Breast epithelium (tissue), 4 donors: ENCODE measurements around the gene LGALS9. TPM values are rescaled to one million over a fixed set of nuclear protein-coding genes. Genes with fewer than 3 reads are reported as not detected.
"Not testable (repeated sequence)": the region's sequence is repeated elsewhere in the genome, so short reads cannot be mapped to it uniquely, and the experiment has no call there.

ENCODE experiments used
- DNase-seq, 2 donors: peaks; one replicate each; pipeline ENCODE4 v3.0.0-alpha.2; 2019; ENCODE audit warnings: low spot score in 2 of 2
- H3K27ac ChIP-seq, 2 donors: fragments of 200-600 bp; sonication (generic) in 1 of 2; one replicate each; pipeline ENCODE4 v1.5.1; 2016 to 2019; ENCODE audit warnings: mild to moderate bottlenecking in 1 of 2
- H3K27me3 ChIP-seq, 2 donors: fragments of 200-600 bp; sonication (generic) in 1 of 2; one replicate each; pipeline versions ENCODE4 v1.5.1 to v1.6.0; 2017 to 2019; ENCODE audit warnings: control low read depth in 1 of 2, mild to moderate bottlenecking in 1 of 2
- H3K36me3 ChIP-seq: fragments of 200-600 bp; one replicate; pipeline ENCODE4 v1.5.1; 2019
- H3K4me1 ChIP-seq, 2 donors: fragments of 200-600 bp; sonication (generic); one replicate each; pipeline ENCODE4 v1.5.1; 2016 to 2019; ENCODE audit warnings: control low read depth in 1 of 2
- H3K4me3 ChIP-seq, 3 donors: fragments of 200-600 bp; sonication (generic); 1 replicate in 2 of 3; 2 replicates in 1 of 3; pipeline ENCODE4 v1.5.1; 2016 to 2019; ENCODE audit warnings: mild to moderate bottlenecking in 3 of 3, moderate library complexity in 2 of 3
- H3K9me3 ChIP-seq, 2 donors: fragments of 200-600 bp; sonication (generic) in 1 of 2; one replicate each; pipeline ENCODE4 v1.5.1; 2016 to 2019; ENCODE audit warnings: control low read depth in 1 of 2
- POLR2A ChIP-seq: fragments of 450-650 bp; IDR thresholded peaks from one replicate; pipeline ENCODE4 v1.6.1; 2016; ENCODE audit warnings: antibody characterized with exemption, mild to moderate bottlenecking, moderate library complexity
- POLR2AphosphoS5 ChIP-seq, 3 donors: sonication (generic); formaldehyde crosslinking; IDR thresholded peaks; one replicate each; pipeline ENCODE4 v1.6.1; 2017; ENCODE audit warnings: antibody characterized with exemption in 3 of 3
- intact Hi-C: fragments of 100-400 bp; cut with DNase I; formaldehyde crosslinking; loops from one replicate; pipeline ENCODE4 v1.15.1; 2023; ENCODE audit warnings: low total_unique reads
- total RNA-seq, 3 donors: library from RNA; depleted of rRNA; stranded (reverse); fragments of >200 nt; gene quantifications; one replicate each; pipeline ENCODE4 v1.1.0, GENCODE V29; 2016
- TF ChIP-seq, protein P1 (sequence below), 3 donors: fragments of 450-650 bp; IDR thresholded peaks; one replicate each; pipeline ENCODE4 v1.5.1; 2016 to 2017; ENCODE audit warnings: antibody characterized with exemption in 3 of 3, mild to moderate bottlenecking in 3 of 3, moderate library complexity in 3 of 3

Gene LGALS9
- total RNA-seq, 3 donors from 2014 or later = 17.4 to 58.1 (median 30.1) TPM

DNA sequence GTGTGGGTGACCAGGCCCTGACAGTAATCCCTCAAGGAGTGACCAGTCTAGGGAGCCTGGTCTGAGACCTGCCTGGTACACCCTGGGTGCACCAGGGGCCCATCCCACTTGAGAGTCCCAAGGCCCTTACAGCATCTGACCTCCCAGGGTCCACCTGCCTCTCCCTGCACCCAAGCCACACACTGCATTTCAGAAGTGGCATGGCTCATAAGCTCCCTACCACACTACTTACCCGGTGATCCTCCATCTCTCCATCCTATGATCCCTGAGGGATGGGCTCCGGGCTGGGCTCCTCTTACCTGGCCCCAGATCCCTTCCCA is 40.6 kb downstream of the LGALS9 start:
- DNase-seq = no peak
- Histone ChIP-seq H3K4me3 (no peak overlapping the region), H3K27ac (no peak overlapping the region), H3K4me1 (no peaks in the 10 kb centered on the region), H3K36me3 (no peaks in the 10 kb centered on the region), H3K27me3 (no peaks in the 10 kb centered on the region), H3K9me3 (no peaks in the 10 kb centered on the region)
- TF ChIP-seq POLR2A (no peak), POLR2AphosphoS5 (IDR thresholded peaks at IDR 0.05) (no peak)
- TF ChIP-seq, protein P1, sequence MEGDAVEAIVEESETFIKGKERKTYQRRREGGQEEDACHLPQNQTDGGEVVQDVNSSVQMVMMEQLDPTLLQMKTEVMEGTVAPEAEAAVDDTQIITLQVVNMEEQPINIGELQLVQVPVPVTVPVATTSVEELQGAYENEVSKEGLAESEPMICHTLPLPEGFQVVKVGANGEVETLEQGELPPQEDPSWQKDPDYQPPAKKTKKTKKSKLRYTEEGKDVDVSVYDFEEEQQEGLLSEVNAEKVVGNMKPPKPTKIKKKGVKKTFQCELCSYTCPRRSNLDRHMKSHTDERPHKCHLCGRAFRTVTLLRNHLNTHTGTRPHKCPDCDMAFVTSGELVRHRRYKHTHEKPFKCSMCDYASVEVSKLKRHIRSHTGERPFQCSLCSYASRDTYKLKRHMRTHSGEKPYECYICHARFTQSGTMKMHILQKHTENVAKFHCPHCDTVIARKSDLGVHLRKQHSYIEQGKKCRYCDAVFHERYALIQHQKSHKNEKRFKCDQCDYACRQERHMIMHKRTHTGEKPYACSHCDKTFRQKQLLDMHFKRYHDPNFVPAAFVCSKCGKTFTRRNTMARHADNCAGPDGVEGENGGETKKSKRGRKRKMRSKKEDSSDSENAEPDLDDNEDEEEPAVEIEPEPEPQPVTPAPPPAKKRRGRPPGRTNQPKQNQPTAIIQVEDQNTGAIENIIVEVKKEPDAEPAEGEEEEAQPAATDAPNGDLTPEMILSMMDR (IDR thresholded peaks at IDR 0.05) = no peak
- intact Hi-C loops = no loop called here

DNA sequence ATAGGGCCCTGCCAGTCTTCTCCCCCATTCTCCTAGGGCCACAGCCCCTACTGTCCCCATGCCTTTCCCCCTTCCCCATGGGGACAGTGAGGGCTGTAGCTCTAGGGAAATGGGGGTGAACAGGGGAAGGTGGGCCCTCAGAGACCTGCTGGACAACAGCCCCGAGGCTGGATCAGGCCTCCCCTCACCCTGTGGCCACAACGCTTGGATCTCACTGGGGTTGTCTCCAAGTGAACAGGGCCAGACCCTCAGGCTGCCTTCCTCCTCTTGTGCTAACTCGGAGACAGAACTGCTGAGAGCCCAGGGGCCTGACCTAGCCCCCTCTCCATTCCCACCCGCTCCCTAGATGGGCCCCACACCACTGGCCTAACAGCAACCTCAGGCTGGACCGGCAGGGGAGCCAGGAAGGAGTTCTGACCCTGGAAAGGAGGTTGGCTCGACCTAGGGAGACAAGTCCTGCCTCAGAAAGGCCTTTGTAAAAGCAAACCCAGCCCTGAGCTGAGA is 41.0 kb downstream of the LGALS9 start:
- H3K27me3 ChIP-seq, intact Hi-C loops, H3K4me3 ChIP-seq, H3K36me3 ChIP-seq, H3K9me3 ChIP-seq, H3K4me1 ChIP-seq, H3K27ac ChIP-seq, DNase-seq: not testable (repeated sequence)

DNA sequence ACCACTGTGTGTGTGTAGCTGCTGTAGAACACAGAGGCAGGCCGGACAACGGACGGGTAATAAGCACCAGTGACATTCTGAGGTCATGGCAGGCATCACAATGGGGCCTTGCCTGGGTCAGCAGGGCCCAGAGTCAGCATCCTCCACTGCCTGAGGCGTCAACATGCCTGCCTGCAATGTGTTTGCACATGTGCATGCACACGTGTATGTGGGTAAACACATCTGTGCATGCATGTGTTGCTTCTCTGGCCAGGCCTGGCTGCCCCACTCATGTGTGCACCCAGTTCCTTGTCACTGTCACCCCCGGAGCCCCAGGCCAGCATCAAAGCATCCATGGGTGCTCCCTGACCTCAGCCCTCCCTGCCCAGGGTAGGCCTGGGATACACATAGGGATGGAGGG is 43.3 kb downstream of the LGALS9 start:
- Histone ChIP-seq H3K4me3 (no peak overlapping the region), H3K27ac (no peak overlapping the region), H3K27me3 (no peaks in the 10 kb centered on the region), H3K36me3 (no peaks in the 10 kb centered on the region), H3K4me1 (no peaks in the 10 kb centered on the region), H3K9me3 (no peaks in the 10 kb centered on the region)
- intact Hi-C loops = no loop called here
- TF ChIP-seq POLR2AphosphoS5 (IDR thresholded peaks at IDR 0.05) = no peak
- no peak for TF ChIP-seq POLR2A
- TF ChIP-seq, protein P1 (IDR thresholded peaks at IDR 0.05) = no peak
- DNase-seq = no peak

DNA sequence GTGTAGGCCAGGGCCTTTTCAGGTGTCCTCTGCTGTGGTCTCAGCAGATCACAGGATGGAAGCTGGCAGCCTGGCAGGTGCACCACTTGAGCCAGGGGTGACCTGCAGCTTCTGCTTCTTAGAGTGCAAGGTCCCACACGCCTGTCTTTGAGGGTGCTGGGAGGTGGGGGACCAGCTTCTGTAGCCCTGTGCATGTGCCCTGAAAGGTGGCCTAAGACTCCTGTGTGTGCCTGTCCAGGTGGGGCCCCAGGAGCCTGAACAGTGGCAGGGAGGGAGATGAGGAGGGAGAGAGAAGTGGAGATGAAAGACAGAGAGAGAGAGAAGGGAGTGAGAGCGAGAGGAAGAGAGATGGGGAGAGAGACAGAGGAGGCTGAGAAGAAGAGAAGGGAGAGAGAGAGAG is 46.2 kb downstream of the LGALS9 start:
- Histone ChIP-seq H3K27me3 (no peaks in the 10 kb centered on the region), H3K36me3 (no peaks in the 10 kb centered on the region), H3K27ac (no peak overlapping the region), H3K4me1 (no peaks in the 10 kb centered on the region), H3K9me3 (no peaks in the 10 kb centered on the region), H3K4me3 (no peak overlapping the region)
- no peak for DNase-seq
- intact Hi-C loops = no loop called here
- TF ChIP-seq, protein P1 (IDR thresholded peaks at IDR 0.05) = no peak
- no peak for TF ChIP-seq POLR2AphosphoS5 (IDR thresholded peaks at IDR 0.05)
- no peak for TF ChIP-seq POLR2A

DNA sequence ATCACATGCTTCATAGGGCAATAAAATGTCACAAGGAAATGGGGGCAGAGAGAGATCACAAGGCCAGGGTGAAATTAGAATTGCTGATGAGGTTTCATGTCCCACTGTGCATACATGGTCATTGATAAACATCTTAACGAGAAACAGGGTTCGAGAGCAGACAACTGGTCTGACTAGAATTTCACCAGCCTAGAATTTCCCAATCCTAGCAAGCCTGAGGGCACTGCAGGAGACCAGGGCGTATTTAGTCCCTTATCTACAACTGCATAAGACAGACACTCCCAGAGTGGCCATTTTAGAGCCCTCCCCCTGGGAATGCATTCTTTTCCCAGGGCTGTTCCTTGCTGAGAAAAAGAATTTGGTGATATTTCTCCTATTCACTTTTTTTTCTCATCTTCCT is 55.3 kb downstream of the LGALS9 start:
- H3K27me3 ChIP-seq, intact Hi-C loops, H3K27ac ChIP-seq, H3K4me1 ChIP-seq, DNase-seq, H3K36me3 ChIP-seq, H3K4me3 ChIP-seq: not testable (repeated sequence)
- H3K9me3 ChIP-seq = peaks cover 0 to 17% of the 10 kb centered on the region in 2 donors

DNA sequence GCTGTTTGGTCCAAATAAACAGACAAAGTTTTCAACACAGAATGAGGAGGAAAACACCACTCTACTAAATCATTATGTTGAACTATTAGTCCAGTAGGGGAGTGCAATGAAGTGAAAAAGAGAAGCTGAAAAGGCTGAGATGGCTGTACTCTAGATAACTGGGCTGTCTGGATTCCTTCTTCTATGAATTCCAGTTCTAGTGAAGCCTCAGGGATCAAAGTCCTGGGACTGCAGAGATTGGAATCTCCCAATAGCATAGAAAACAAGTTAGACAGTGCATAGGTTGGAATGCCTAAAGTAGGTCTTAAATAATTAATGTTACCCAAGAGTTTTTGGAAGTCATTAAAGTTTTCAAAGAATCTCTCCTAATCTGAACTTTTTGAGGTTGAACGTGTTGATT is 59.9 kb downstream of the LGALS9 start:
- no peaks in the 10 kb centered on the region for H3K36me3 ChIP-seq
- H3K27ac ChIP-seq = no peak overlapping the region
- intact Hi-C loops = no loop called here
- no peak overlapping the region for H3K4me3 ChIP-seq
- no peaks in the 10 kb centered on the region for H3K27me3 ChIP-seq
- TF ChIP-seq, protein P1 (IDR thresholded peaks at IDR 0.05) = no peak
- TF ChIP-seq POLR2A = no peak
- TF ChIP-seq POLR2AphosphoS5 (IDR thresholded peaks at IDR 0.05) = no peak
- peaks cover 15 to 23% of the 10 kb centered on the region in 2 donors for H3K9me3 ChIP-seq
- no peak for DNase-seq
- no peaks in the 10 kb centered on the region for H3K4me1 ChIP-seq

DNA sequence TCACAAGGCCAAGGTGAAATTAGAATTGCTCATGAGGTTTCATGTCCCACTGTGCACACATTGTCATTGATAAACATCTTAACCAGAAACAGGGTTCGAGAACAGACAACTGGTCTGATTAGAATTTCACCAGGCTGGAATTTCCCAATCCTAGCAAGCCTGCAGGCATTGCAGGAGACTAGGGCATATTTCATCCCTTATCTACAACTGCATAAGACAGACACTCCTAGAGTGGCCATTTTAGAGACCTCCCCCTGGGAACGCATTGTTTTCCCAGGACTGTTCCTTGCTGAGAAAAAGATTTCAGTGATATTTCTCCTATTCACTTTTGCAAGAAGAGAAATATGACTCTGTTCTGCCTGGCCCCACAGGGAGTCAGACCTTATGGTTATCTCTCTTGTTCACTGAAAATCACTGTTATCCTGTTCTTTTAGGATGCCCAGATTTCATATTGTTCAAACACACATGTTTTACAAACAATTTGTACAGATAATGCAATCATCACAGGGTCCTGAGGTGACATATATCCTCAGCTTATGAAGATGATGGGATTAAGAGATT is 64.3 kb downstream of the LGALS9 start:
- H3K4me3 ChIP-seq, intact Hi-C loops, H3K36me3 ChIP-seq, DNase-seq, H3K27ac ChIP-seq, H3K4me1 ChIP-seq, H3K27me3 ChIP-seq: not testable (repeated sequence)
- H3K9me3 ChIP-seq = peaks cover 20 to 24% of the 10 kb centered on the region in 2 donors
